Measurements from ENCODE around the gene SIK2.

DNA sequence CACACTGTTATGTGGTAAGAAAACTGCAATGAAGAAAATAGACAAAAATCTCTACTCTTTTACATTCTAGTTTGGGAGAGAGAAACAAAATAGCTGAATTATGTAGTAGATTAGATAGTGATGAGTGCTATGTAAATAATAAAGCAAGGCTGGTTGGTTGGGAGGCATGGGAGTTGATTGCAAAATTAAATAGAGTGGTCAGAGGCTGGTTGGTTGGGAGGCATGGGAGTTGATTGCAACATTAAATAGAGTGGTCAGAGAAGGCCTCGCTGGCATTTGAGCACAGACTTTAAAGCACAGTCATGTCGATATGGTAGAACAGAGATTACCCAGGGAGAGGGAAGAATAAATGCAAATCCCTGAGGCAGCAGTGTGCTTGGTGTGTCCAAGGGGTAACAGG lies 22.4 kb downstream of the SIK2 start:
- TF ChIP-seq, protein P1, sequence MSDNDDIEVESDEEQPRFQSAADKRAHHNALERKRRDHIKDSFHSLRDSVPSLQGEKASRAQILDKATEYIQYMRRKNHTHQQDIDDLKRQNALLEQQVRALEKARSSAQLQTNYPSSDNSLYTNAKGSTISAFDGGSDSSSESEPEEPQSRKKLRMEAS (IDR thresholded peaks at IDR 0.05): no peak
- TF ChIP-seq CEBPB (IDR thresholded peaks at IDR 0.05) (no peak), RAD21 (IDR thresholded peaks at IDR 0.05; ENCODE audit: low read depth) (no peak), EP300 (IDR thresholded peaks at IDR 0.05; ENCODE audit: borderline replicate concordance) (no peak), TEAD4 (IDR thresholded peaks at IDR 0.05) (no peak), TAF1 (IDR thresholded peaks at IDR 0.05; ENCODE audit: low read depth) (no peak), CREB1 (IDR thresholded peaks at IDR 0.05; ENCODE audit: low read depth) (no peak), NFIC (IDR thresholded peaks at IDR 0.05) (no peak), YY1 (IDR thresholded peaks at IDR 0.05; ENCODE audit: low read depth) (no peak)
- TF ChIP-seq, protein P2, sequence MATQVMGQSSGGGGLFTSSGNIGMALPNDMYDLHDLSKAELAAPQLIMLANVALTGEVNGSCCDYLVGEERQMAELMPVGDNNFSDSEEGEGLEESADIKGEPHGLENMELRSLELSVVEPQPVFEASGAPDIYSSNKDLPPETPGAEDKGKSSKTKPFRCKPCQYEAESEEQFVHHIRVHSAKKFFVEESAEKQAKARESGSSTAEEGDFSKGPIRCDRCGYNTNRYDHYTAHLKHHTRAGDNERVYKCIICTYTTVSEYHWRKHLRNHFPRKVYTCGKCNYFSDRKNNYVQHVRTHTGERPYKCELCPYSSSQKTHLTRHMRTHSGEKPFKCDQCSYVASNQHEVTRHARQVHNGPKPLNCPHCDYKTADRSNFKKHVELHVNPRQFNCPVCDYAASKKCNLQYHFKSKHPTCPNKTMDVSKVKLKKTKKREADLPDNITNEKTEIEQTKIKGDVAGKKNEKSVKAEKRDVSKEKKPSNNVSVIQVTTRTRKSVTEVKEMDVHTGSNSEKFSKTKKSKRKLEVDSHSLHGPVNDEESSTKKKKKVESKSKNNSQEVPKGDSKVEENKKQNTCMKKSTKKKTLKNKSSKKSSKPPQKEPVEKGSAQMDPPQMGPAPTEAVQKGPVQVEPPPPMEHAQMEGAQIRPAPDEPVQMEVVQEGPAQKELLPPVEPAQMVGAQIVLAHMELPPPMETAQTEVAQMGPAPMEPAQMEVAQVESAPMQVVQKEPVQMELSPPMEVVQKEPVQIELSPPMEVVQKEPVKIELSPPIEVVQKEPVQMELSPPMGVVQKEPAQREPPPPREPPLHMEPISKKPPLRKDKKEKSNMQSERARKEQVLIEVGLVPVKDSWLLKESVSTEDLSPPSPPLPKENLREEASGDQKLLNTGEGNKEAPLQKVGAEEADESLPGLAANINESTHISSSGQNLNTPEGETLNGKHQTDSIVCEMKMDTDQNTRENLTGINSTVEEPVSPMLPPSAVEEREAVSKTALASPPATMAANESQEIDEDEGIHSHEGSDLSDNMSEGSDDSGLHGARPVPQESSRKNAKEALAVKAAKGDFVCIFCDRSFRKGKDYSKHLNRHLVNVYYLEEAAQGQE (IDR thresholded peaks at IDR 0.05; ENCODE audit: low read depth): no peak

Measured in Ishikawa (cell line).